Measurements from ENCODE around the gene ERICH6.

Gene ERICH6

GRCh38 chr3:150703756-150704344, at the start of gene ERICH6 (continued):
- TF ChIP-seq ZBTB11 (tag by site-specific recombination; conservative IDR thresholded peaks at IDR 0.05; ENCODE audit: low read depth) (peak; percentile 53), SP3 (tag by site-specific recombination; IDR thresholded peaks at IDR 0.05) (0 out of 2 replicates have a peak, but pooled peaks have one; percentile 19), ZBTB44 (tag by site-specific recombination; IDR thresholded peaks at IDR 0.05) (no peak), ZNF175 (tag by site-specific recombination; IDR thresholded peaks at IDR 0.05) (no peak), RBAK (tag by site-specific recombination; IDR thresholded peaks at IDR 0.05) (no peak), ZNF366 (tag by site-specific recombination; conservative IDR thresholded peaks at IDR 0.05) (peak; percentile 72), ZNF26 (tag by site-specific recombination; IDR thresholded peaks at IDR 0.05) (no peak), ZNF302 (tag by site-specific recombination; IDR thresholded peaks at IDR 0.05; ENCODE audit: low read depth) (no peak), SETDB1 (IDR thresholded peaks at IDR 0.05; ENCODE audit: insufficient read length, low read length) (peak; percentile 6), ZFHX2 (tag by site-specific recombination; conservative IDR thresholded peaks at IDR 0.05) (peak; percentile 93), BCL11B (tag by site-specific recombination; IDR thresholded peaks at IDR 0.05; ENCODE audit: low read depth) (no peak), ZBTB20 (tag by site-specific recombination; IDR thresholded peaks at IDR 0.05) (peak; percentile 37; the same call in 1 of the 2 replicates), ZNF121 (tag by site-specific recombination; IDR thresholded peaks at IDR 0.05) (no peak), ZNF335 (tag by site-specific recombination; conservative IDR thresholded peaks at IDR 0.05) (peak; percentile 87), ZNF324 (tag by site-specific recombination; IDR thresholded peaks at IDR 0.05) (no peak), PRDM10 (tag by site-specific recombination; IDR thresholded peaks at IDR 0.05) (peak; percentile 31; the same call in 1 of the 2 replicates), ZNF473 (tag by site-specific recombination; IDR thresholded peaks at IDR 0.05) (no peak), ZNF146 (tag by site-specific recombination; IDR thresholded peaks at IDR 0.05) (no peak)
- TF ChIP-seq, protein P1, sequence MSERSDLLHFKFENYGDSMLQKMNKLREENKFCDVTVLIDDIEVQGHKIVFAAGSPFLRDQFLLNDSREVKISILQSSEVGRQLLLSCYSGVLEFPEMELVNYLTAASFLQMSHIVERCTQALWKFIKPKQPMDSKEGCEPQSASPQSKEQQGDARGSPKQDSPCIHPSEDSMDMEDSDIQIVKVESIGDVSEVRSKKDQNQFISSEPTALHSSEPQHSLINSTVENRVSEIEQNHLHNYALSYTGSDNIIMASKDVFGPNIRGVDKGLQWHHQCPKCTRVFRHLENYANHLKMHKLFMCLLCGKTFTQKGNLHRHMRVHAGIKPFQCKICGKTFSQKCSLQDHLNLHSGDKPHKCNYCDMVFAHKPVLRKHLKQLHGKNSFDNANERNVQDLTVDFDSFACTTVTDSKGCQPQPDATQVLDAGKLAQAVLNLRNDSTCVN (tag by site-specific recombination; optimal IDR thresholded peaks at IDR 0.05), result peak; percentile 82
- TF ChIP-seq, protein P2, sequence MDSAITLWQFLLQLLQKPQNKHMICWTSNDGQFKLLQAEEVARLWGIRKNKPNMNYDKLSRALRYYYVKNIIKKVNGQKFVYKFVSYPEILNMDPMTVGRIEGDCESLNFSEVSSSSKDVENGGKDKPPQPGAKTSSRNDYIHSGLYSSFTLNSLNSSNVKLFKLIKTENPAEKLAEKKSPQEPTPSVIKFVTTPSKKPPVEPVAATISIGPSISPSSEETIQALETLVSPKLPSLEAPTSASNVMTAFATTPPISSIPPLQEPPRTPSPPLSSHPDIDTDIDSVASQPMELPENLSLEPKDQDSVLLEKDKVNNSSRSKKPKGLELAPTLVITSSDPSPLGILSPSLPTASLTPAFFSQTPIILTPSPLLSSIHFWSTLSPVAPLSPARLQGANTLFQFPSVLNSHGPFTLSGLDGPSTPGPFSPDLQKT (IDR thresholded peaks at IDR 0.05; ENCODE audit: borderline replicate concordance, low read depth, low read length), result no peak
- TF ChIP-seq, protein P3, sequence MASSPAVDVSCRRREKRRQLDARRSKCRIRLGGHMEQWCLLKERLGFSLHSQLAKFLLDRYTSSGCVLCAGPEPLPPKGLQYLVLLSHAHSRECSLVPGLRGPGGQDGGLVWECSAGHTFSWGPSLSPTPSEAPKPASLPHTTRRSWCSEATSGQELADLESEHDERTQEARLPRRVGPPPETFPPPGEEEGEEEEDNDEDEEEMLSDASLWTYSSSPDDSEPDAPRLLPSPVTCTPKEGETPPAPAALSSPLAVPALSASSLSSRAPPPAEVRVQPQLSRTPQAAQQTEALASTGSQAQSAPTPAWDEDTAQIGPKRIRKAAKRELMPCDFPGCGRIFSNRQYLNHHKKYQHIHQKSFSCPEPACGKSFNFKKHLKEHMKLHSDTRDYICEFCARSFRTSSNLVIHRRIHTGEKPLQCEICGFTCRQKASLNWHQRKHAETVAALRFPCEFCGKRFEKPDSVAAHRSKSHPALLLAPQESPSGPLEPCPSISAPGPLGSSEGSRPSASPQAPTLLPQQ (tag by site-specific recombination; IDR thresholded peaks at IDR 0.05), result peak; percentile 99
